Spinal cord (tissue), 10 donors: ENCODE measurements around the gene RINL. TPM values are rescaled to one million over a fixed set of nuclear protein-coding genes. Genes with fewer than 3 reads are reported as not detected.

Source experiments
- DNase-seq, 6 donors: peaks; one replicate each; pipeline versions ENCODE4 v3.0.0 to v3.0.0-alpha.2; 2013 to 2015; ENCODE audit warnings: low spot score in 6 of 6, low read depth in 4 of 6
- H3K27ac ChIP-seq: one replicate; pipeline ENCODE4 v1.5.1; 2013; ENCODE audit warnings: low read depth, low read length, control low read depth
- H3K27me3 ChIP-seq: one replicate; pipeline ENCODE4 v1.6.1; 2013; ENCODE audit warnings: low read length; ENCODE audit not compliant: control insufficient read depth, insufficient read depth
- H3K36me3 ChIP-seq: one replicate; pipeline ENCODE4 v1.6.1; 2013; ENCODE audit warnings: low read length; ENCODE audit not compliant: control insufficient read depth, insufficient read depth
- H3K4me1 ChIP-seq: one replicate; pipeline ENCODE4 v1.6.1; 2013; ENCODE audit warnings: low read length; ENCODE audit not compliant: control insufficient read depth, insufficient read depth
- H3K4me3 ChIP-seq: one replicate; pipeline ENCODE4 v1.5.1; 2013; ENCODE audit warnings: low read depth, low read length, control low read depth
- H3K9me3 ChIP-seq: one replicate; pipeline ENCODE4 v1.6.1; 2013; ENCODE audit warnings: low read length; ENCODE audit not compliant: control insufficient read depth, insufficient read depth
- WGBS: methylation state at CpG from one replicate; pipeline ENCODE4 v1.1.5; 2013; ENCODE audit warnings: missing lambda C conversion rate; ENCODE audit not compliant: insufficient coverage; 5-methylcytosine and 5-hydroxymethylcytosine counted together
- polyA plus RNA-seq, 2 donors: library from polyadenylated mRNA; unstranded; fragments of 120-200 nt; gene quantifications; one replicate each; pipeline ENCODE4 v1.2.1, GENCODE V29; 2013; ENCODE audit not compliant: insufficient read length in 2 of 2
- total RNA-seq, 2 donors: library from RNA; depleted of rRNA in 1 of 2; stranded (reverse); fragments of 120-200 nt in 1 of 2; fragments of >200 nt in 1 of 2; gene quantifications; one replicate each; pipeline versions ENCODE4 v1.2.3 to v1.2.4, GENCODE V29; 2013 to 2014
- donor health status: healthy.

Gene RINL
- total and polyA plus RNA-seq, 4 donors = 8.7 to 28.2 (median 17.1) TPM

- no peak for DNase-seq
- Histone ChIP-seq H3K4me1 (peaks cover 12% of the 10 kb centered on the region), H3K27me3 (no peaks in the 10 kb centered on the region), H3K36me3 (peaks cover 99% of the 10 kb centered on the region), H3K9me3 (no peaks in the 10 kb centered on the region), H3K4me3 (no peak overlapping the region), H3K27ac (no peak overlapping the region)
- 97% methylated on average over 8 of the region's 9 CpGs for WGBS
Observed at GRCh38 chr19:38843175-38843758, 34.8 kb downstream of the RINL start.

GRCh38 chr19:38842439-38843174, 35.5 kb downstream of the RINL start:
- Histone ChIP-seq H3K36me3 (peaks cover 99% of the 10 kb centered on the region), H3K9me3 (no peaks in the 10 kb centered on the region), H3K27ac (no peak overlapping the region), H3K27me3 (no peaks in the 10 kb centered on the region), H3K4me3 (no peak overlapping the region), H3K4me1 (peaks cover 6% of the 10 kb centered on the region)
- WGBS = 95% methylated on average over 8 of the region's 17 CpGs
- no peak for DNase-seq

DNA sequence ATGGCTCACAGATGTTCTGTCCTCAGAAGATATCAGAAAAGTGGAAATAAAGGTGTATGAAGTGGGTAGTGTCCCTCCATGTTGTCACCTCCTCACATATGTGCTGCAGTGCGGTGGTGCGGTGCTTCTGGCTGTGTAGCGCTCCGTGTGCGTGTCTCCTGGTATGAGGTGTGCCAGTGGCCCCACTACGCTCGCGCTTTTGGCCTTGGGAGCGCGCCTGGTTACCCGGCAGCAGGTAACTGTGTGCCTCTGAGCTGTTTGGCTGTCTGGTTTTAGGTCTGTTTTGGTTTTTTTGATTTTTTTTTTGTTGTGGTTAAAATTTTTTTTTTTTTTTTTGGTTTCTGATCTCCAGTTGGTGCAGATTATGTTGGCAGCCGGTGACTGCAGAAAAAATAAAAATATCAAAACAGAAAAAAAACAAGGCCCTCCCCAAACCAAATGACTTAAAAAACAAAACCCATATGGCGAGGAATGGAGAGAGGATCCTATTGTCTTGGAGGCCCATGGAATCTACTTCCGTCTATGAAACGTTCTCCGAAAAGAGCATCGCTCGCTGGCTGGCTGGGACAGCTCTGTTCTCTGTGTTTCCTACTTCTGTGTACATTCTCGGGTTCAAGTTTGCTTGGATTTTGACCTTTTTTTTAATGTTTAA, 36.2 kb downstream of the RINL start:
- DNase-seq = no peak
- Histone ChIP-seq H3K4me1 (no peaks in the 10 kb centered on the region), H3K27ac (no peak overlapping the region), H3K9me3 (no peaks in the 10 kb centered on the region), H3K4me3 (no peak overlapping the region), H3K36me3 (peaks cover 99% of the 10 kb centered on the region), H3K27me3 (no peaks in the 10 kb centered on the region)
- WGBS = 93% methylated on average over 14 of the region's 19 CpGs

- H3K27me3 ChIP-seq = no peaks in the 10 kb centered on the region
- no peak for DNase-seq
- no peak overlapping the region for H3K27ac ChIP-seq
- H3K9me3 ChIP-seq = no peaks in the 10 kb centered on the region
- 92% methylated on average over 7 of the region's 12 CpGs for whole genome bisulfite sequencing
- H3K4me1 ChIP-seq = no peaks in the 10 kb centered on the region
- H3K36me3 ChIP-seq = peaks cover 97% of the 10 kb centered on the region
- H3K4me3 ChIP-seq = no peak overlapping the region
Observed at GRCh38 chr19:38841180-38841766, 36.8 kb downstream of the RINL start.

GRCh38 chr19:38840583-38840968, 37.5 kb downstream of the RINL start:
- no peaks in the 10 kb centered on the region for H3K4me1 ChIP-seq
- H3K27me3 ChIP-seq = no peaks in the 10 kb centered on the region
- no peak overlapping the region for H3K27ac ChIP-seq
- 87% methylated on average over 5 of the region's 5 CpGs for WGBS
- peaks cover 95% of the 10 kb centered on the region for H3K36me3 ChIP-seq
- H3K9me3 ChIP-seq = no peaks in the 10 kb centered on the region
- no peak for DNase-seq
- no peak overlapping the region for H3K4me3 ChIP-seq

DNA sequence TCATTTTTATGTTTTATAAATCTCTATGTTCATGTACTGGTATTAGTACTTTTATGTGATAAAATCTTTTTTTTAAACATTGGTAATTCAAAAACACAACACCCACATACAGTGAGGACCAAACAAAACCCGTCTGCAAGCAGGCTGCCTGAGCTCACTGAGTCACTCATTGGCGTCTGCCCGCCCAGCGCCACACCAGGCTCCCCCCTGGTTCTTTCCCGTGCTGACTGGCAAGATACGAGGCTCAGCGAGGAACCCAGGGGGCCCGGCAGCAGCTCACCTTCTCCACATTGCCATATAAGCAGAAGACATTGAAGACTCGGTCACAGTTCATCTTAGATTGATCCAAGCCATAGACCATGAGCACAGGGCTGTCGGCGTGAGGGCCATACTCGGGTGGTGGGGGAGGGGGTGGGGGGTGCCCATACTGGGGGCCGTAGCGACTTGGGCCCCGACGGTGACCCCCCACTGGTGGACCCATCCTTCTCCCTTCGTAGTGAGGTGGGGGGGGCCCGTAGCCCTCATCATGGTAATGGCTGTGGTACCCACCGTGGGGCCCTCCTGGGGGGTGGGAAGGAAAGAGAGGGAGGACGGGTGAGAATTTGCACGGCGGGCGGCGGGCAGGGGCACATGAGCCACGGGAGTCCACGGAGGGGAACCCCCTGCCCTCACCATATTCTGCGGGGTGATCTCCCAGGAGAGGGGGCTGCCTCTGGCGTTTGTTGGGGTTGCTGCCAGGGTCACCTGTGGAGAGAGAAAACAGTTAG, 38.1 kb downstream of the RINL start:
- H3K4me1 ChIP-seq = no peaks in the 10 kb centered on the region
- WGBS = 83% methylated on average over 8 of the region's 28 CpGs
- H3K9me3 ChIP-seq = no peaks in the 10 kb centered on the region
- no peaks in the 10 kb centered on the region for H3K27me3 ChIP-seq
- H3K36me3 ChIP-seq = peaks cover 95% of the 10 kb centered on the region
- H3K27ac ChIP-seq = no peak overlapping the region
- H3K4me3 ChIP-seq = no peak overlapping the region
- no peak for DNase-seq

DNA sequence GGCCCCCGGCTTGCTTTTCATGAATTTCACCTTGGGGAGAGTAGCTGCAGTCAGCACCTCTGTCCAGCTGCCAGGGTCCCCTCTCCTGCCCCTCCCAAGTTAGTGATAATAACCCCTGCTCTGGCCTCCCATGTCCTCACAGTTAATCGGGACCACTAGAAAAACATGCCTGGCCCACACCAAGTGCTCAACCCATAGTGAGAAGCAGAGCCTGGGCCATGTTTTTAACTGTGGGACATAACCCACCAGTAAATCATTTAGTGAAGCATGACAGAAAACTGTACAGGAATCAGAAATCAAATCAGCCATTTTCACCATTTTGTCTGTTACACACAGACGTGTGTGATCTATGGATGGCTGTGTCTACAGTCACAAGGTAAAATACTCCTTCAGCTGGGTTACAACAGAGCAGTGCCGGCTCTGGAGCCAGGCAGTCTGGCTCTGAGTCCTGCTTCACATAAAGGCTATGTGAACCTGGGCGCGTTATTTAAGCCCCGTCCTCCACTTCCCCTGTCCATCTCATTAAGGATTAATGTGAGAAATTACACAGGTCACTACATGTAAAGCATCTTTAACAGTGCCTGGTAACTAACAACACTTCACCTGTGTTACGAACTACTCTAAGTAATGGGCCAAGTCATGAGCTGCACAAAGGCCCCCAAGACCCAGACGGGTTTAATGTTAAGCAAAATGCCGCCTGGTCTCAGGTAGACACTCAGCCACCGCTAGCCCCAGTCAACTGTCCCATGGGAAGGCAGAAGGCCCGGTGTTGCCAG, 38.9 kb downstream of the RINL start:
- no peak overlapping the region for H3K4me3 ChIP-seq
- DNase-seq = no peak
- no peaks in the 10 kb centered on the region for H3K4me1 ChIP-seq
- WGBS = 94% methylated on average over 10 of the region's 12 CpGs
- no peak overlapping the region for H3K27ac ChIP-seq
- no peaks in the 10 kb centered on the region for H3K9me3 ChIP-seq
- H3K36me3 ChIP-seq = peaks cover 88% of the 10 kb centered on the region
- no peaks in the 10 kb centered on the region for H3K27me3 ChIP-seq

DNA sequence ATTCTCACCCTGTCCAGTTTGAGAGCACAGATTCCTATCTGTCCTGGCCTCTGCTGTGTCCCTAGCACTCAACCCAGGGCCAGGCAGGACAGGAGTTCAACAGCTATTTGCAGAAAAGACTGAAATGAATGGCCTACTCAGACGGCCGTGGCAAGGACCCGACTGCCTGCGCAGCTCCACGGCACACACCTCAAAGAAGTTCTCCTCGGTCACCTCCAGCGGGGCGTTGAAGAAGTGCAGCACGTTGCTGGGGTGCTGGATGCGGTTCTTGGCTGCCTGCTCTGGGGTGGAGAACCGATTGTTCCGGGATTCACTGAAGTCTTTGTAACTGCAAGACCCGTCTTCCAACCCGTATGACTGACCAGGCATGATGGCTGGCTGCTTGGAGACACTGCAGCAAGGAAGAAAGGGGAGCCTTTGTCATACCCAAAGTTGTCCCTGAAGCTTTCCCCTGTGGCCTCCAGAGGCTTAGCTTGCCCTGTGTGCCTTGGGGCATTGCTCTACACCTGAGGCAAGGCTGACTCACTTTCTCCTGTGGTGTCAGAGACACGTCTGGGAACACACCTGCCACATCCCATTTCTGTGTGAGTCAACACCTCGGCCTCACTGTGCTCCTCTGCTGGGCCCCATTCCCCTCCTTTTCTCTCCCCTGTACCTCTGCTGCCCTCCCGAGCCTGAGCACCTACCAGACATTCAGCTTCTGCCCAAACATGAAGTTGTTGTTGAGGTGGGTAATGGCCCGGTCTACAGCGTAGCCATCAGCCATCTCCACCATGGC, 39.7 kb downstream of the RINL start:
- no peak overlapping the region for H3K27ac ChIP-seq
- H3K4me3 ChIP-seq = no peak overlapping the region
- H3K27me3 ChIP-seq = no peaks in the 10 kb centered on the region
- no peaks in the 10 kb centered on the region for H3K9me3 ChIP-seq
- no peaks in the 10 kb centered on the region for H3K4me1 ChIP-seq
- 94% methylated on average over 16 of the region's 19 CpGs for WGBS
- DNase-seq = no peak
- H3K36me3 ChIP-seq = peaks cover 81% of the 10 kb centered on the region
